SW480 (cell line): ENCODE measurements around the gene EXT2.
A peak's percentile ranks its signal among the peaks of the same experiment; 100 is the strongest.

Experiments
- DNase-seq: peaks from one replicate; pipeline ENCODE4 v3.0.0-alpha.2; 2016; ENCODE audit warnings: low spot score

The EXT2 gene

GRCh38 chr11:44133335-44133946, 38.0 kb downstream of the EXT2 start:
- DNase-seq: peak; percentile 41

- no peak for DNase-seq
These were observed 39.1 kb downstream of the EXT2 start for GRCh38 chr11:44134625-44135024.

- DNase-seq: no peak
These were observed 40.9 kb downstream of the EXT2 start for GRCh38 chr11:44136176-44136945.

GRCh38 chr11:44137057-44137456, 41.6 kb downstream of the EXT2 start:
- no peak for DNase-seq

- no peak for DNase-seq
These were observed 42.8 kb downstream of the EXT2 start for GRCh38 chr11:44138286-44138685.

- DNase-seq: no peak
These were observed 43.5 kb downstream of the EXT2 start for GRCh38 chr11:44138980-44139379.

- no peak for DNase-seq
These were observed 44.3 kb downstream of the EXT2 start for GRCh38 chr11:44139565-44140330.

- no peak for DNase-seq
These were observed 44.9 kb downstream of the EXT2 start for GRCh38 chr11:44140372-44140771.

- no peak for DNase-seq
These were observed 45.3 kb downstream of the EXT2 start for GRCh38 chr11:44140805-44141204.

- no peak for DNase-seq
These were observed 48.8 kb downstream of the EXT2 start for GRCh38 chr11:44143987-44144909.

GRCh38 chr11:44145011-44145775, 49.7 kb downstream of the EXT2 start:
- DNase-seq: no peak

GRCh38 chr11:44146931-44147330, 51.5 kb downstream of the EXT2 start:
- DNase-seq: no peak

- DNase-seq: no peak
These were observed 52.3 kb downstream of the EXT2 start for GRCh38 chr11:44147751-44148150.

GRCh38 chr11:44149651-44150050, 54.2 kb downstream of the EXT2 start:
- no peak for DNase-seq

- no peak for DNase-seq
These were observed 54.9 kb downstream of the EXT2 start for GRCh38 chr11:44150401-44150800.

- DNase-seq: no peak
These were observed 61.5 kb downstream of the EXT2 start for GRCh38 chr11:44157019-44157418.

- DNase-seq: no peak
These were observed 62.9 kb downstream of the EXT2 start for GRCh38 chr11:44158384-44158783.

GRCh38 chr11:44159848-44160721, 64.6 kb downstream of the EXT2 start:
- DNase-seq: no peak

GRCh38 chr11:44162004-44162403, 66.5 kb downstream of the EXT2 start:
- DNase-seq: no peak

- no peak for DNase-seq
These were observed 67.2 kb downstream of the EXT2 start for GRCh38 chr11:44162662-44163061.
